GM18870 (cell line): ENCODE measurements around the gene GDAP1L1.
"Not testable (repeated sequence)": the region's sequence is repeated elsewhere in the genome, so short reads cannot be mapped to it uniquely, and the experiment has no call there.

Experiments
- ATAC-seq: cut with Tn5 transposase; IDR thresholded peaks from one replicate; pipeline ENCODE4 v1.9.1; 2021; ENCODE audit warnings: moderate library complexity; ENCODE audit not compliant: unreplicated experiment

GDAP1L1 gene

DNA sequence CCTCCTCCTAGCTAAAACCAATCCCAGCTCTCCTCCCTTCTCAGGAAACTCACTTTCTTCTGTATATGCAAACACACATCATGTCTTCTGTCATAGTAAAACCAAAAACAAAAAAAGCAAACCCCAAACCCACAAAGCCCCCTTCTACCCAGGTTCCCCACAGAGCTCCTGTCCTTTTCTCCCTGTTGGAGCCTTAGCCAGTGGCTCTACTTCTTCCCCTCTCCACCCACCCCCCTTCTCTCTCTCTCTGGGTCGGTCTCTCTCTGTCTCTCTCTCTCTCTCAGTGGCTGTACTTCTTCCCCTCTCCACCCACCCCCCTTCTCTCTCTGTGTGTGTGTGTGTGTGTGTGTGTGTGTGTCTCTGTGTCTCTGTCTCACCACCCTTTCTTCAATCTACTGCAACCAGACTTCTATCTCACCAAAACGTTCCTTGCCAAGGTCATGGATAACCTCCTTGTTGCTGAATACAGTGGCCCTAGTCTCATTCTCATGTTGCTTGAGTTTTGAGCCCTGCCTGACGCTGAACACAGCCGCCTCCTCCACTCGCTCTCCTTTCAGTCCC, 27.9 kb upstream of the GDAP1L1 start:
- no peak for ATAC-seq

GRCh38 chr20:44219791-44220190, 27.3 kb upstream of the GDAP1L1 start:
- no peak for ATAC-seq

GRCh38 chr20:44221368-44221954, 25.6 kb upstream of the GDAP1L1 start:
- no peak for ATAC-seq

- ATAC-seq = no peak
Observed at GRCh38 chr20:44222027-44222426, 25.1 kb upstream of the GDAP1L1 start.

GRCh38 chr20:44222633-44223368, 24.3 kb upstream of the GDAP1L1 start:
- ATAC-seq = no peak

DNA sequence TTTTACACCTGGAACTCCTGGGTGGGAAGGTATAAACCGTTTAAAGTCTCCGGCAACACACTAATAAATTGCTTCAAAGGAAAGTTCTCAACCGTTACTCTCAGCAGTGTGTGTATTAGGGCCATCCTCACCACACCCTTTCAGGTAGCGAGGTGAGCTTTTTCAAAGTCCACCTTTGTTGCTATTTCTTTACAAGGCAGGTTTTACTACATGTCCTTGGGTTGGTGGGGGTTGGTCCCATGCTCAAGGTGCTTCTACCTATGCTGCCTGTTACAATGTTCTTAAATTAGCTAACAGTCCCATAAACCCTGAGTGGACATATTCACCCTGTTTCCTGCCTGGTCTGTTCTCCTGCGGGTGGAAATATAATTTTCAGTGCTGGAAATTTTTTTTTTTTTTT, 23.4 kb upstream of the GDAP1L1 start:
- ATAC-seq = no peak

DNA sequence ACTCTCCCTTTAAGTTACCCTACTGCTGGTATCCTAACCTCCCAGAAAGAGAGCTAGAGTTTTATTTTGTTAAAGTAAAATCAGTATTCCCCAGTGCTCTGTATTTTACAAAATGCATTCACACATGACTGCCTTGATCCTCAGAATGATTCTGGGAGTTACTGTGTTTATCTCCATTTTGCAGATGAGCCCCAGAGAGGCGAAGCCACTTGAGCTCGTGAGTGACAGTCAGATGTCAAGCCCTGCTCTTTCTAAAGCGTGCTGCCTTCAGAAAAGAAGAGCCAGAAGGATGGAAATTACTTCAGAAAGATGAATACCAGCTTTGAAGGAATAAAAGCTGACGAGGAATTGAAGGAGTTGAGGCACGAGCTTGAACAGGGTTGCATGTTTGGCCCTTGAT, 22.5 kb upstream of the GDAP1L1 start:
- no peak for ATAC-seq

GRCh38 chr20:44228465-44229258, 18.4 kb upstream of the GDAP1L1 start:
- ATAC-seq = no peak

GRCh38 chr20:44231193-44231592, 15.9 kb upstream of the GDAP1L1 start:
- ATAC-seq = no peak

DNA sequence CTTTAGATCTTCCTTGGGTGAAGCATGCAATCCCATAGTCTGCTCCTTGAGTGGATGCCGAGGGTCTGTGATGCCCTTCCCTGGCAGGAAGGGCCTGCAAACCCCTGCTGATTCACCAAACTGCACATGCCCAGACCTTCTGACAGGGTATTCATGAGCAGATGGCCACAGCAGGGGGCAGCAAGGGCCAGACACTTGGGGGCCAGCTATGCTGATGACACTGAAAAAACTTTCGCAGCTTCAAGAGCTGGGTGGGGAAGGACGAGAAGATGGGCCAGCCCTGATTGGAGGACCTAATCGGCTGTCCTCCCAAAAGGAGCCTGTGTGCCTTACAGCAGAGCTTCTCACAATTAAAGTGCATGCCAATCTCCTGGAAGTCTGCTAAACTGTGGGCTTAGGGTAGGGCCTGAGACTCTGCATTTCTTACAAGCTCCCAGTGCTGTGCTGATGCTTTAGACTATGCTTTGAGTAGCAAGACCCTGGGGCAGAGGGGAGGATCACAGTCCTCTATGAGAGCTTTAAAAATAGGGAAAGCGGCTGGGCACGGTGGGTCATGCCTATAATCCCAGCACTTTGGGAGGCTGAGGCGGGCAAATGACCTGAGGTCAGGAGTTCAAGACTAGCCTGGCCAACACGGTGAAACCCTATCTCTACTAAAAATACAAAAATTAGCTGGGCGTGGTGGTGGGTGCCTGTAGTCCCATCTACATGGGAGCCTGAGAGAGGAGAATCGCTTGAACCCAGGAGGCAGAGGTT, 15.2 kb upstream of the GDAP1L1 start:
- ATAC-seq = no peak

GRCh38 chr20:44232469-44232856, 14.6 kb upstream of the GDAP1L1 start:
- not testable (repeated sequence) for ATAC-seq

DNA sequence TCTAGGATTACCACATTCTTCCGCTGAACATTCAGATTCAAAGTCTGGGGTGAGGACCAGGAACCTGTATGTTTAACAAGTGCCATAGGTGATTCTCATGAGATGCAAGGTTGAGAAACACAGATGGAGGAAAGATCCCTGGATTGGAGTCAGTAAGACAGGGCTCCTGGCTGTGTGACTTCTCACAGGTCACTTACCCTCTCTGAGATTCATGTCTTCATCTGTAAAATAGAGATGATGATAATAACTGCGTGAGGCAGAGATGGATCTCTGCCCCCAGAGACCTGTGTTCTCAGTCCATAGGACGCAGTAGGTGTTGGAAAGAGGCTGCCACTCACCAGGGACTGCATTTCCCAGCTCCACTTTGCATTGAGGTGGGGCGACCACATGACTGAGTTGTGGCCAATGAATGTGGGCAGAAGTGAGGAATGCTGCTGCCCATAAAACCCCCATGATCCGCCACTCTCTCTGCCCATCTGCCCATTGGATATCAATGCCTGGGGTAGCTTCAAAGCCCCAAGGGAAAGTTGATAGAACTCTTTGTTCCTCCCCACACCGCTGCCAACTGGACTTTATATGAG, 13.6 kb upstream of the GDAP1L1 start:
- no peak for ATAC-seq

DNA sequence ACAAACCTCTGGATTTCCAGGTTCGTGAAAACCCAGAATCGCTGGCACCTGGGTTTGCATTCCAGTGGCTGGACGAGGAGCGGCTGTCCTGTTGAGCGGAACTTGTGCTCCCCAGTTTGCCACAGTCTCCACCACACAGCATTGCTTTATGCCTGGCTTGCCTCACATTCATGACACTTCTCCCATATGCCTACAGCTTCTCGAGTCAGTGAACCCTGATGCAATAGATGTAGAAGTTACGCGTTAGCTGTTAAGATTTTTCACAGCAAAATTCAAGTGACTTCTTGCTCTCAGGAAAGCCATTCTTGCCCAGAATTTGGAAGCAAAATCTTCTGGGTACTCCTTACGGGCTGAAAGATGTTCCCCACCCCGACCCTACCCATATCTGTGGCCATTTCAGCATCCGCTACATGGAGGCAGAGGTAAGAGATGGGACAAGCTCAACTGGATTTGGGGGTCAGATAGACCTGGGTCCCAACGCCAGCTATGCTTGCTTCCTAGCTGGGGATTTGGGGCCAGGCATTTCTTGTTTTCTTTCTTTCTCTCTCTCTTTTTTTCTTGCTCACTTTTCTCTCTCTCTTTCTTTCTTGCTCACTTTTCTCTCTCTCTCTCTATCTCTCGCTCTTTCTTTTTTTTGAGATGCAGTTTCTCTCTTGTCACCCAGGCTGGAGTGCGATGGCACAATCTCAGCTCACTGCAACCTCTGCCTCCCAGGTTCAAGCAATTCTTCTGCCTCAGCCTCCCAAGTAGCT, 12.4 kb upstream of the GDAP1L1 start:
- ATAC-seq = no peak

GRCh38 chr20:44235702-44236101, 11.4 kb upstream of the GDAP1L1 start:
- no peak for ATAC-seq

DNA sequence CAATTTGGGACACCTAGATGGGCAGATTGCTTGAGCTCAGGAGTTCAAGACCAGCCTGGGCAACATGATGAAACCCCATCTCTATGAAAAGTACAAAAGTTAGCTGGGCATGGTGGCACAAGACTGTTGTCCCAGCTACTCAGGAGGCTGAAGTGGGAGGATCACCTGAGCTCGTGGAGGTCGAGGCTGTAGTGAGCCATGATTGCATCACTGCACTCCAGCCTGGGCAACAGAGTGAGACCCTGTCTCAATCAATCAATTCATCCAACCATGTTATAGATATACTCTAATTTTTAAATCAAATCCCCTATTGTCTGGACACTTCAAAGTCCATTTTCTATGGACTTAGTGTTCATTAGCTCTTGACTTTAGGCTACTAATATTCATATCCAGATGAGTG, 10.3 kb upstream of the GDAP1L1 start:
- ATAC-seq = not testable (repeated sequence)

GRCh38 chr20:44241796-44242195, 5.3 kb upstream of the GDAP1L1 start:
- ATAC-seq = no peak

DNA sequence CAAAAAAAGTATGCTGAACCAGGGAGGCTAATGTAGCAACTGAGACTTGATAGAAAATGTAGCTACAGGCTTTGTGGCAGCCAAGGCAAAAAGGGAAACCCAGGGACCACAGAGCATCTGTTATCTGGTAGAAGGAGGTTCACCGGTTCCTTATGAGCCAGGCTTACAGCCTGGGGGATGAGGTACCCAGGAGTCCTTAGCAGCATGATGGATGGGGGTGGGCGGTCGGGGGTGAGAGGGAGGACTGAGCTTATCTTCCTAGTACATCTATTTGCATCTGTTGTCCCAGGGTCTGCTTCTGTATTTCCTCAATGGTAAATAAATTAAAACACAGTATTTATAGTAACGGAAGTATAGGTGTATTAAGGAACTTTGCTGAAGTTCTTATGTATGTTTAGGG, 1.1 kb upstream of the GDAP1L1 start:
- ATAC-seq = no peak

GRCh38 chr20:44247586-44248409, 690 bp downstream of the GDAP1L1 start:
- no peak for ATAC-seq

GRCh38 chr20:44248410-44248759, 1.3 kb downstream of the GDAP1L1 start:
- ATAC-seq = no peak
